HUES64 (cell line): ENCODE results near the gene DDX20.
"Not testable (repeated sequence)": the region's sequence is repeated elsewhere in the genome, so short reads cannot be mapped to it uniquely, and the experiment has no call there.

Source experiments
- H3K27ac ChIP-seq: 2 replicates; pipeline ENCODE4 v1.7.0; 2013; ENCODE audit warnings: low read depth, low read length, inconsistent platforms
- H3K27me3 ChIP-seq: 2 replicates; pipeline ENCODE4 v1.6.1; 2013; ENCODE audit warnings: mild to moderate bottlenecking, low read length; ENCODE audit not compliant: insufficient read depth
- H3K36me3 ChIP-seq: 2 replicates; pipeline ENCODE4 v1.6.1; 2013; ENCODE audit warnings: mild to moderate bottlenecking, low read length; ENCODE audit not compliant: insufficient read depth
- H3K4me1 ChIP-seq: 2 replicates; pipeline ENCODE4 v1.6.1; 2013; ENCODE audit warnings: mild to moderate bottlenecking, low read length, moderate library complexity; ENCODE audit not compliant: insufficient read depth
- H3K4me3 ChIP-seq: 2 replicates; pipeline ENCODE4 v1.5.1; 2013; ENCODE audit warnings: mild to moderate bottlenecking, low read length, moderate library complexity
- H3K9ac ChIP-seq: 2 replicates; pipeline ENCODE4 v1.6.1; 2013; ENCODE audit warnings: mild to moderate bottlenecking, low read depth, low read length
- H3K9me3 ChIP-seq: 2 replicates; pipeline ENCODE4 v1.6.1; 2013; ENCODE audit warnings: low read depth, low read length; ENCODE audit not compliant: insufficient read depth
- WGBS: fragments of 150-250, 120-280 bp; methylation state at CpG from one replicate; pipeline ENCODE4 v1.1.7; 2013; ENCODE audit warnings: missing lambda C conversion rate; 5-methylcytosine and 5-hydroxymethylcytosine counted together

DDX20 gene

GRCh38 chr1:111739925-111740765 is 15.6 kb upstream of the DDX20 start:
- Histone ChIP-seq H3K27me3 (peaks cover 17% of the 10 kb centered on the region), H3K4me1 (peaks cover 27% of the 10 kb centered on the region), H3K36me3 (no peaks in the 10 kb centered on the region), H3K9me3 (no peaks in the 10 kb centered on the region), H3K27ac (peak overlapping the region; percentile 89; the same call in 1 of the 2 replicates), H3K4me3 (peak overlapping the region; percentile 74), H3K9ac (peak overlapping the region; percentile 40)
- WGBS: under 1% methylated on average over 61 of the region's 63 CpGs

- not testable (repeated sequence) for H3K9ac ChIP-seq, H3K36me3 ChIP-seq, H3K4me3 ChIP-seq, H3K9me3 ChIP-seq, H3K27ac ChIP-seq, H3K4me1 ChIP-seq
- peaks cover 14% of the 10 kb centered on the region for H3K27me3 ChIP-seq
- 94% methylated on average over 14 of the region's 14 CpGs for WGBS
These were observed 13.4 kb upstream of the DDX20 start for GRCh38 chr1:111742292-111742691.

GRCh38 chr1:111742938-111743549 is 12.7 kb upstream of the DDX20 start:
- no peak overlapping the region for H3K4me3 ChIP-seq
- H3K4me1 ChIP-seq: peaks cover 3% of the 10 kb centered on the region
- no peaks in the 10 kb centered on the region for H3K9me3 ChIP-seq
- no peak overlapping the region for H3K9ac ChIP-seq
- peaks cover 12% of the 10 kb centered on the region for H3K27me3 ChIP-seq
- no peaks in the 10 kb centered on the region for H3K36me3 ChIP-seq
- 88% methylated on average over 3 of the region's 5 CpGs for WGBS
- no peak overlapping the region for H3K27ac ChIP-seq

GRCh38 chr1:111743679-111744101 is 12.0 kb upstream of the DDX20 start:
- Histone ChIP-seq H3K4me3 (no peak overlapping the region), H3K9ac (no peak overlapping the region), H3K27me3 (peaks cover 12% of the 10 kb centered on the region), H3K4me1 (peaks cover 8% of the 10 kb centered on the region), H3K36me3 (no peaks in the 10 kb centered on the region), H3K27ac (no peak overlapping the region), H3K9me3 (no peaks in the 10 kb centered on the region)
- 89% methylated on average over 3 of the region's 3 CpGs for whole genome bisulfite sequencing

GRCh38 chr1:111745675-111746613 is 9.8 kb upstream of the DDX20 start:
- Histone ChIP-seq H3K9ac (no peak overlapping the region), H3K27ac (no peak overlapping the region), H3K27me3 (peaks cover 10% of the 10 kb centered on the region), H3K9me3 (no peaks in the 10 kb centered on the region), H3K4me3 (no peak overlapping the region), H3K4me1 (peaks cover 19% of the 10 kb centered on the region), H3K36me3 (no peaks in the 10 kb centered on the region)
- 91% methylated on average over 9 of the region's 9 CpGs for WGBS

- no peaks in the 10 kb centered on the region for H3K9me3 ChIP-seq
- peaks cover 19% of the 10 kb centered on the region for H3K4me1 ChIP-seq
- peaks cover 4% of the 10 kb centered on the region; the same call in 1 of the 2 replicates for H3K27me3 ChIP-seq
- no peak overlapping the region for H3K9ac ChIP-seq
- H3K27ac ChIP-seq: no peak overlapping the region
- WGBS: 78% methylated on average over 2 of the region's 2 CpGs
- H3K36me3 ChIP-seq: no peaks in the 10 kb centered on the region
- H3K4me3 ChIP-seq: no peak overlapping the region
These were observed 9.1 kb upstream of the DDX20 start for GRCh38 chr1:111746614-111746999.

GRCh38 chr1:111747282-111747734 is 8.4 kb upstream of the DDX20 start:
- H3K4me1 ChIP-seq: peaks cover 19% of the 10 kb centered on the region
- H3K9ac ChIP-seq: no peak overlapping the region
- no peaks in the 10 kb centered on the region for H3K9me3 ChIP-seq
- no peak overlapping the region for H3K27ac ChIP-seq
- 33% methylated on average over 3 of the region's 3 CpGs for WGBS
- no peak overlapping the region for H3K4me3 ChIP-seq
- no peaks in the 10 kb centered on the region for H3K36me3 ChIP-seq
- no peaks in the 10 kb centered on the region for H3K27me3 ChIP-seq

- Histone ChIP-seq H3K4me3 (no peak overlapping the region), H3K9ac (no peak overlapping the region), H3K4me1 (peaks cover 19% of the 10 kb centered on the region), H3K27ac (peak overlapping the region; percentile 3; the same call in 1 of the 2 replicates), H3K27me3 (no peaks in the 10 kb centered on the region), H3K9me3 (no peaks in the 10 kb centered on the region), H3K36me3 (no peaks in the 10 kb centered on the region)
- 83% methylated on average over 4 of the region's 4 CpGs for WGBS
These were observed 7.8 kb upstream of the DDX20 start for GRCh38 chr1:111747947-111748346.

- Histone ChIP-seq H3K9ac (0 out of 2 replicates have a peak overlapping the region, but pooled peaks have one; percentile 3), H3K9me3 (no peaks in the 10 kb centered on the region), H3K4me3 (no peak overlapping the region), H3K4me1 (peaks cover 24% of the 10 kb centered on the region), H3K36me3 (no peaks in the 10 kb centered on the region), H3K27ac (no peak overlapping the region), H3K27me3 (no peaks in the 10 kb centered on the region)
- 77% methylated on average over 3 of the region's 3 CpGs for WGBS
These were observed 6.1 kb upstream of the DDX20 start for GRCh38 chr1:111749628-111750027.

GRCh38 chr1:111750856-111751255 is 4.8 kb upstream of the DDX20 start:
- Histone ChIP-seq H3K27ac (no peak overlapping the region), H3K4me1 (peaks cover 26% of the 10 kb centered on the region), H3K4me3 (no peak overlapping the region), H3K9me3 (no peaks in the 10 kb centered on the region), H3K9ac (no peak overlapping the region), H3K36me3 (no peaks in the 10 kb centered on the region), H3K27me3 (no peaks in the 10 kb centered on the region)
- WGBS: 88% methylated on average over 2 of the region's 2 CpGs
